GM12874 (cell line): ENCODE data around the gene COL4A1.

Source experiments
- CTCF ChIP-seq: IDR thresholded peaks from 2 replicates; pipeline ENCODE4 v1.5.1; 2011; ENCODE audit warnings: low read depth, mild to moderate bottlenecking, control low read depth, low read length, moderate library complexity; ENCODE audit not compliant: insufficient read depth

COL4A1 gene

GRCh38 chr13:110334841-110335490, 28.0 kb upstream of the COL4A1 start:
- TF ChIP-seq CTCF: no peak

GRCh38 chr13:110334256-110334655, 27.3 kb upstream of the COL4A1 start:
- no peak for TF ChIP-seq CTCF

GRCh38 chr13:110333837-110334236, 26.9 kb upstream of the COL4A1 start:
- no peak for TF ChIP-seq CTCF

- no peak for TF ChIP-seq CTCF
Observed at GRCh38 chr13:110332750-110333149, 25.8 kb upstream of the COL4A1 start.

- no peak for TF ChIP-seq CTCF
Observed at GRCh38 chr13:110331362-110331761, 24.4 kb upstream of the COL4A1 start.

- TF ChIP-seq CTCF: no peak
Observed at GRCh38 chr13:110330491-110331011, 23.6 kb upstream of the COL4A1 start.

- no peak for TF ChIP-seq CTCF
Observed at GRCh38 chr13:110329798-110330461, 23.0 kb upstream of the COL4A1 start.
